ENCODE data around the gene RNASE2. TPM values are rescaled to one million over a fixed set of nuclear protein-coding genes. Genes with fewer than 3 reads are reported as not detected.
"Not testable (repeated sequence)": the region's sequence is repeated elsewhere in the genome, so short reads cannot be mapped to it uniquely, and the experiment has no call there.

RNASE2 gene
- total RNA-seq, 1 donor from 2014 or later = 3.7 TPM

DNA sequence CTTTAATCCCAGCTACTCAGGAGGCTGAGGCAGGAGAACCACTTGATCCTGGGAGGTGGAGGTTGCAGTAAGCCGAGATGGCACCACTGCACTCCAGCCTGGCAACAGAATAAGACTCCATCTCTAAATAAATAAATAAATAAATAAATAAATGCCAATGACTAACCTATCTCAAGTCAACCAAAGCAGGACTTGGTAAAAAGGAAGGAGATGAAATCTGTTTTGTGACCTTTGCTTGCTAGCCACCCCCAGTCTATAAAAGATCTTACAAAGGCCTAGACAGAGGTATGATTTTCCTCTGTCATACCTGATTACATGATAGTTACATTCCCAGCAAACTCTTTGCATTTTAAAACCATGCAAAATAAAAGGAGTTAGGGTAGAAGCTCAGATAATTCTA, 21.0 kb downstream of the RNASE2 start:
- ATAC-seq = no peak
- intact Hi-C loops (cut with DNase I) = loop anchor here (10.0 kb wide), 1 partner anchor 121 kb away; no protein-coding TSS in a partner anchor
- DNase-seq (ENCODE audit: low spot score) = no peak

DNA sequence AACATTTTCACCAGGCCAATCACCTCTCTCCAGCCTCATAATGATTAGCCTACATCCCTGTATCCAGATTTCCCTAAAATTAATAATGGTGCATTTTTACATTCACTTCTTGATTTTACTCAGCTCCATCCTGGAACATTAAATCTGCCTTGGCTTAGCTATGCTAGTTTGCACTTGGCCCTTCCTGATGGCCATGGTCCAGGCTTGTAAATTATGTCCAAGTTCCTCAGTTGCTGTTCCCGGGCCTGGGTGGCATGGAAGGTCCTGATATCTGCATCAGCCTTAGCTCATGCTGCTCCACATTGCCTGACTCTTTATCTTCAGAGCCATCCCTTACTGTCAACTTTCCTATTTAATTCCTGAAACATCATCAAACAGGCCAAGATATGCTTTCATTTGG, 23.4 kb downstream of the RNASE2 start:
- DNase-seq (ENCODE audit: low spot score) = no peak
- no peak for ATAC-seq
- intact Hi-C loops (cut with DNase I) = loop anchor here (10.0 kb wide), 1 partner anchor 124 kb away; no protein-coding TSS in a partner anchor

DNA sequence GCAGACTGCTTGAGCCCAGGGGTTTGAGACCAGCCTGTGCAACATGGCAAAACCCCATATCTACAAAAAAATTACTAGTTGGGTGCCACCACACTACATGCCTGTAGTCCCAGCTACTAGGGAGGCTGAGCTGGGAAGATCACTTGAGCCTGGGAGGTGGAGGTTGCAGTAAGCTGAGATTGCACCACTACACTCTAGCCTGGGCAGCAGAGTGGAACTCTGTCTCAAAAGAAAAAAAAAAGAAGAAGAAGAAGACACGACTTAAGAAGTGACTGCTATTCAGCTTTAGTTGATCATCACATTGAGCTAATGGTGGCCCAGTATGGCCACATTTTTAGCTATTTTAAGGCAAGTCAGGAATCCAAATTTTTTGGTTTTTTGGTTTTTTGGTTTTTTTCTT, 25.6 kb downstream of the RNASE2 start:
- DNase-seq (ENCODE audit: low spot score) (no peak), ATAC-seq (no peak)
- intact Hi-C loops (cut with DNase I) = no loop called here

DNA sequence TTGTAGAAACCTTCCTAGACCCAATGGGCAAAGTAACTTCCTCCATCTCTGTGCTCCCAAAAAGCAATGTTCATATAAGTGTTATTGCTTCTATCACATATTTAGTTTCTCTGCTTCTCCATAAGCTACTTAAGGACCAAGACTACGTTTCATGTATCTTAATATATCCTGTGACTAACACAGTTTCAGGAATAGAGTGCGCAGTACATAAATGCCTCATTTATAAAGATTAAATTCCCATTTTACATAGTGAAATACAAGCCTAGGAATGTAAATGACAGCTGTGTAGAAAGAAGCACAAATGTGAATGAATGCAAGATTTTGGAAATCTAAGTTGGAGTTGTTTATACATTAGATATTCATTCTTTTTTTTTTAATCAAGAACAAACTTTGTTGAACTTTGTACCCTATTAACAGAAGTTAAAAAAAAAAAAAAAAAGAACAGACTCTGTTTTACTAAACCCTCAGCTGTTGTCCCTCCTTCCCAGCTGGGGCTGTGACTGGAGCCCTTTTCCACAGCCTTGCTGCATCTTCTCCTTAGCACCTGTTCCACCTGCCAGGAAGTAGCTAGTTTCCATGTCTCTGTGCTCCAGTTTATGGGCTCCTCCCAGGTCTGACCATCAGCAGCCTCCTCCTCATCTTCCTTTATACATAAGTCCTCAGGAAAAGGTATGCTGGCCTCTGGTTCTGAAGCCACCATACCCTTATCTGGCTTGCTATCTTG, 27.5 kb downstream of the RNASE2 start:
- ATAC-seq (no peak), DNase-seq (ENCODE audit: low spot score) (no peak)
- intact Hi-C loops (cut with DNase I) = no loop called here

DNA sequence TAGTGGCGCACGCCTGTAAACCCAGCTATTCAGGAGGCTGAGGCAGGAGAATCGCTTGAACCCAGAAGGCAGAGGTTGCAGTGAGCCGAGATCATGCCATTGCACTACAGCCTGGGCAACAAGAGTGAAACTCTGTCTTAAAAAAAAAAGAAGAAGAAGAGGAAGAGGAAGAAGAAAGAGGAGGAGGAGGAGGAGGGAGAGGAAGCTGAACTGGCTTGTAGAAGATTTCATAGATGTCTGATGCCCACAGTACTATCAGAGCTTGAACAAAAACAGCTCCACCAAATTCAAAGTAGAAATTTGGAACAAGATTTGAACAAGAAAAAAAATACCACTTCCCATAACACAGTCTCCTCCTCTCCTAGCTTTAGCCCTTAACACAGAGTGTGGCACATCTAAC, 30.4 kb downstream of the RNASE2 start:
- intact Hi-C loops (cut with DNase I); ATAC-seq; DNase-seq (ENCODE audit: low spot score): not testable (repeated sequence)

DNA sequence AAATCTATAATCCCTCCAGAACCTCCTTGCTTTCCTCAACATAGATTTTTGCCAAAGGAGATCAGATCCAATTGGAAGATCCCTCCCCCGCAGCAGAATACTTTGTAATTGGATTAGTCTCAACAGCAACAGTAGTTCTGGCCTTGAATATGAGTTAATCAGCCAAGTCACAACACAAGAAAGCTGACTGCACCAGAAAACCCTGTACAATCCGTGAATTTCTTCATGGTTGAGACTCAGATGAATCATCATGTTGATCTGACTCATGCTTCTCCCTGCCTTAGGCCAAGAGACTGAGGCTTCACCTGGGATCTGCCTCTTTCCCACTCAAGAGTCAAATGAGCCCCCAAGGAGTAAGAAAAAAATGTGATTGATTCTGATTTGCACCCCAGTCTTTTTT, 31.5 kb downstream of the RNASE2 start:
- DNase-seq (ENCODE audit: low spot score) (no peak), ATAC-seq (peak; percentile 58)
- intact Hi-C loops (cut with DNase I) = no loop called here

DNA sequence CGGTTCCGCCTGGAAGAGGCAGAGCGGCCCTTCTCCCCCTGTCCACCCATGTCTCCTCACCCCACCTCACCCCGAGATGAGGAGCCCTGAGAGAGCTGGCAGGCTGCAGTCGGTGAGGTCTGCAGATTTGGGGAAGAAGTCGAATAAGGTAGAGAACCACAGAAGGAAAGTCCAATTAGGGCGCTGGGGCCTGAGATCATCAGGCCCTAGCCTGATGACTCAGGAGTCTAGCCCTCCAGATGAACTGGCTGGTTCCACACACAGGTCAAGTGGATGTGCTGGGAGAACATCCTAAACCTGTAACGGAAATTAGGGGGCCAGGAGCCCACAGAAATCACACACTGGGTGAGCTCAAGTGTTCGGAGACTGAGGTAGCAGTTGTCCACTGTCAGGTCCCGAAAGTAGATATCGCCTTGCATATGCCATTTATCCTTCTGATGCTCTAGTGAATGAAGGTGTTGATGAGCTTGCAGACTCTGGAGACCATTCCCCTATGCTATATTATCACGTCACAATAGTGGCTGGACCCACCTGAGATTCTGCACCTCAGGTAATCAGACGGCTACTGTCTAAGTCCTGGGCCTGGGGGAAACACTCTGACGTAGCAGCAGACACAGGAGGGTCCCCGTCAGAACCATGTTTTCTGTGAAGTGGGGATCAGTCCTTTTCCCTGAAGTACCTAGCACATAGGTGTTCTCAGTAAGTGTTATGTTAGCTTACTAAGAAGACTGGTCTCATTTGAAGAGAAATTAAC, 33.6 kb downstream of the RNASE2 start:
- DNase-seq (ENCODE audit: low spot score) (no peak), ATAC-seq (no peak)
- intact Hi-C loops (cut with DNase I) = no loop called here

DNA sequence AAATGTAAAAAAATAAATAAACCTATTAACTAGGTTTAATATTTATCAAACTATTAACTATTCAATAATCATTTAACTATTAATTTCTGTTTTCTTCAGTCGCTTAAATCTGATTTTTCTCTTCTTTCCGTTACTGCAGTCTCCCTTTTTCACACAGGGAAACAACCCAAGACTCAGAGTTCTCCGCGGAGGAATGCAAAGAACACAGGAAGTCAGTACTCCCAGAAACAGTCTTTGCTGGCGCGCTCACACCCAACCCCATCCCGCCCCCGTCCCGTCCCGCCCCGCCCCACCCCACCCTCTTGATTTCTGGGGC, 34.1 kb downstream of the RNASE2 start:
- intact Hi-C loops (cut with DNase I) = no loop called here
- ATAC-seq (no peak), DNase-seq (ENCODE audit: low spot score) (no peak)

DNA sequence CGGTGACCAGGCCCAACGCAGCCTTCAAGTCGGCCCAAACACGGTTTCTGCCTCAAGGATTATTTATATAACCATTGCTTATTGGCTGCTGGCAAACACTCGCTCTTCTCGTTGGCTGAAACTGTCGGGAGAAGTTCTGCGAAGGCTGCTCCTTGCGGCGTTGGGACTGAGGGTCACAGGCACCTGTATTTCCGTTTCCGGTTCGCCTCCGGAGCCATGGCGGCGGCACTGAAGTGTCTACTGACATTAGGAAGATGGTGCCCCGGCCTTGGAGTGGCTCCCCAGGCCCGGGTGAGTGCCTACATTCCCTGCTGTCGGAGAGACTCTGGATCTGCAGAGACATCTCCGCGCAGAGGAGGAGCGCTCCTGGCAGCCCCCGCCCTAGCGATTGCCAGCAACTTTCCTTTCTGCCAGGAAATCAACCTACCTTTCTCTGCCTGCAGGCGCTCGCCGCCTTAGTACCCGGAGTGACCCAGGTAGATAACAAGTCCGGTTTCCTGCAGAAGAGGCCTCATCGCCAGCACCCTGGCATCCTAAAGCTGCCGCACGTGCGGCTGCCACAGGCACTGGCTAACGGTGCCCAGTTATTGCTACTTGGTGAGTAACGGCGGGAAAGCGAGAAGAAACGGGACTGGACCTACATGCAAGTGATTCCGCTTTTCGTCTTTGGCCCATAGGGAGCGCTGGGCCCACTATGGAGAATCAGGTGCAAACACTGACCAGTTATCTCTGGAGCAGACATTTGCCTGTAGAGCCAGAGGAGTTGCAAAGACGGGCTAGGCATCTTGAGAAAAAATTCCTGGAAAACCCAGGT, 34.7 kb downstream of the RNASE2 start, which contains the start of gene METTL17:
Gene METTL17 (plus strand): TSS at position 194 of the 814 bp plus-strand sequence. CDS start 23 bp downstream, at position 217.
- intact Hi-C loops (cut with DNase I) = no loop called here
- peak; percentile 98 for ATAC-seq

DNA sequence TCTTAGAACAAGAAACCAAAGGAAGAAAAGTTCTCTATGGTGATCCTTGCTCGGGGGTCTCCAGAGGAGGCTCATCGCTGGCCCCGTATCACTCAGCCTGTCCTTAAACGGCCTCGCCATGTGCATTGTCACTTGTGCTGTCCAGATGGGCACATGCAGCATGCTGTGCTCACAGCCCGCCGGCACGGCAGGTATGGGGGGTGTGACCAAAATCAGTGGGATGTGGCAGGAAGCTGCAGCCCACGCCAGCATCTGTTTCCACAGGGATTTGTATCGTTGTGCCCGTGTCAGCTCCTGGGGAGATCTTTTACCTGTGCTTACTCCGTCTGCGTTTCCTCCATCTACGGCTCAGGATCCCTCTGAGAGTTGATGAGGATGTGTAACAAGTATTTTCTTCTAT, 41.2 kb downstream of the RNASE2 start:
- DNase-seq (ENCODE audit: low spot score) (no peak), ATAC-seq (no peak)
- intact Hi-C loops (cut with DNase I) = no loop called here

More for the DNA sequence above, 34.7 kb downstream of the RNASE2 start, which contains the start of gene METTL17:
- peak; percentile 94 for DNase-seq (ENCODE audit: low spot score)

DNA sequence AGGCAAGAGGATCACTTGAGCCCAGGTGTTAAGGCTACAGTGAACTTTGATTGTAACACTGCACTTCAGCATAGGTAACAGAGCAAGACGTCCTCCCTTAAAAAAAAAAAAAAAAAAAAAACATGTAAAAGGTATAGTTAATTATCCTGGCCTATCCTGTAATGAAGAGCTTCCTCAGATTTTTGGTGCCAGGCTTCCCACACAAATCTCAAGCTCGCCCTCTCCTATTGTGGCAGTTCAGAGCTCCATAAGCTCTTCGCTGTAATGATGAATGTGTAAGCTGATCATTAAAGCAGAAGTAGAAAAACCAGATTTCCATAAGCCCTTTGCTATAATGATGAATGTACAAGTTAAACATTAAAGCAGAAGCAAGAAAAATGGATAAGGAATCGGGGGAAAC, 41.8 kb downstream of the RNASE2 start:
- no peak for ATAC-seq
- intact Hi-C loops (cut with DNase I) = no loop called here
- no peak for DNase-seq (ENCODE audit: low spot score)

DNA sequence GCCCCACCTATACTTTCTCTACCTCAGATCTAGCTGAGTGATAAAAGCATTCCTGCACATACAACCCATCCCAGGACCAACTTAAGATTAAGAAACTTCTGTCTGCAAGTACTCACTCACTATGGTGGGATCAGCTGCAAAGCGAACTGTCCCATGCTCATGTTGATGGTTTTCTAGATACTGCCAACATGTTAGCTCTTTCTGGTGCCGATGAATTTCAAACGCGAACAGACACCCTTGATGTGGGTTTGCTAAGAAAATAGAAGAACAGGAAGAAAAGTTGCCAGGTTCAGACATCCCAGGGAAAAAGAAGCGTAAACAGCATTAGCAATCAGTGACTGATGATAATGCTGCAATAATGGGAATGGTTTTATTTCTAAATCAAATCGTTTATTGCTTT, 42.3 kb downstream of the RNASE2 start:
- DNase-seq (ENCODE audit: low spot score) (no peak), ATAC-seq (no peak)
- intact Hi-C loops (cut with DNase I) = no loop called here

DNA sequence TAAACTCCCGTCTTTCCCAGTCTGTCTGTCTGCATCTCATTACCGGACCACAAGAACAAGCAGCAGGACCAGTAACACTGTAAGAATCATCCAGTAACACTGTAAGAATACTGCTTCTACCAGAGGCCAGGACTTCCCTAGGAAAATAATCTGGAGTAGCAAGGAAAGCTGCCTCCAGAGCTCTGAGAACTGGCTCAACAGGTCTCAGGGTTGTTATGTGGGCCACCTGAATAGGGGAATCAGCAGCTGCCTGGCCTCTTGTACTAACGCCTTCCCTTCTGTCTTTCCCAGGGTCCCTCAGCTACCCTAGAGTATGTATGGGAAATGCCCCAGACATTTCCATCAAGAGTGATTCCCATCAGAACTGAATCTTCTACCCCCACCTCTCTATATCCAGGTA, 42.9 kb downstream of the RNASE2 start:
- intact Hi-C loops (cut with DNase I) = no loop called here
- DNase-seq (ENCODE audit: low spot score) (no peak), ATAC-seq (no peak)

DNA sequence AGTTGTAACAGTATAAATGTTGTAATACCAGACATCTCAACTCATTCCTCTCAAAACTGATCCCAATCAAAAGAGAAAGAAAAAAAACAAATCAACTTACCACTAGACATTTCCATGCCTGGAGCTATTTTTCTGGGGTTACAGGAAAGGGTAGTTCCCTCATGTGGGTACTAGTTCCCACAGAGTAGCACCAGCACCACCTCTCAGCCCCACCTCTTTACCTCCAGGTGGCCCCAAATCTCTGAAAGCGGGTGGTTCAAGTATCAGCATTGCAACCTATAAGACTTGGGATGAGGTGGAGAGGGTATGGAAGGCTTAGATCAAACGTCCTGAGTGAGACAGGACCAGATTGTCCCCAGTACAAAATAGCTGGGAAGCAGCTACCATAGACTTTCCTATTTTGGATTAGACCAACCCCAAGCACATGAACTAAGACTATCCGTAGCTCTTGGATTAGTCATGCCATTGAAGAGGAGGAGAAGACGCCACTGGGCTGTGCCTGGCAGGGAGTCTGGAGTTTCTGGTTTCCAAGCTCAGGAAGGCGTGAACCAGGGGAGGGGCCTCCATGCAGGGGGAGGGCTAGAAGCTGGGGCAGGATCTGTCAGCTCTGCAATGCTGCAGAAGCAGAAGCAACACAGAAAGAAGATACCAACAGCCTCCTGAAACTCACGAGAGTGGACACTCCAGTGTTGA, 43.5 kb downstream of the RNASE2 start, which contains the start of gene SLC39A2:
Gene SLC39A2 (plus strand): TSS at position 620 of the 693 bp plus-strand sequence. CDS start 154 bp downstream, outside the sequence.
- DNase-seq (ENCODE audit: low spot score) (peak; percentile 72), ATAC-seq (peak; percentile 90)
- intact Hi-C loops (cut with DNase I) = no loop called here

DNA sequence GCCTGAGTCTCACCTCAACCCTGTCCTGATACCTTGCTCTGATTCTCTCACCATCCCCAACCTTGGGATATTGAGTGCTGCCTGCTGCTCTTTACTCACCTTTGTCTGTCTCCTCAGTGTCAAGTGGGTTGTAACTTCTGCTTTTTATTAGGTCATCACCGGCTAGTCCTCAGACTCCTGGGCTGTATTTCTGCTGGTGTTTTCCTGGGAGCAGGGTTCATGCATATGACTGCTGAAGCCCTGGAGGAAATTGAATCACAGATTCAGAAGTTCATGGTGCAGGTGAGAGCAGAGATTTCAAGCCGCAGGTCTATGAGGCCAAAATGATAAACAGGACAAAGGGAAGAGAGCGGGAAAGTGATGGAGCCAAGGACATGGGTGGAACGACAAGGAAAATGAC, 44.3 kb downstream of the RNASE2 start:
- ATAC-seq (no peak), DNase-seq (ENCODE audit: low spot score) (no peak)
- intact Hi-C loops (cut with DNase I) = no loop called here

DNA sequence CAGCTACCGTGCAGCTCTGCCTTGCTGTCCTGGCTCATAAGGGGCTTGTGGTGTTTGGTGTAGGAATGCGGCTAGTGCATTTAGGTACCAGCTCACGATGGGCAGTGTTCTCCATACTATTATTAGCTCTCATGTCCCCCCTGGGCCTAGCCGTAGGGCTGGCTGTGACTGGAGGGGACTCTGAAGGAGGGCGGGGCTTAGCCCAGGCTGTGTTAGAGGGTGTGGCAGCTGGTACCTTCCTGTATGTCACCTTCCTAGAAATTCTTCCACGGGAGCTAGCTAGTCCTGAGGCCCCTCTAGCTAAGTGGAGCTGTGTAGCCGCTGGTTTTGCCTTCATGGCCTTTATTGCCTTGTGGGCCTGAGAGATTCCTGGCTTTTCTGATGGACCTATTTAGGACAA, 45.9 kb downstream of the RNASE2 start:
- DNase-seq (ENCODE audit: low spot score) (no peak), ATAC-seq (no peak)
- intact Hi-C loops (cut with DNase I) = no loop called here

DNA sequence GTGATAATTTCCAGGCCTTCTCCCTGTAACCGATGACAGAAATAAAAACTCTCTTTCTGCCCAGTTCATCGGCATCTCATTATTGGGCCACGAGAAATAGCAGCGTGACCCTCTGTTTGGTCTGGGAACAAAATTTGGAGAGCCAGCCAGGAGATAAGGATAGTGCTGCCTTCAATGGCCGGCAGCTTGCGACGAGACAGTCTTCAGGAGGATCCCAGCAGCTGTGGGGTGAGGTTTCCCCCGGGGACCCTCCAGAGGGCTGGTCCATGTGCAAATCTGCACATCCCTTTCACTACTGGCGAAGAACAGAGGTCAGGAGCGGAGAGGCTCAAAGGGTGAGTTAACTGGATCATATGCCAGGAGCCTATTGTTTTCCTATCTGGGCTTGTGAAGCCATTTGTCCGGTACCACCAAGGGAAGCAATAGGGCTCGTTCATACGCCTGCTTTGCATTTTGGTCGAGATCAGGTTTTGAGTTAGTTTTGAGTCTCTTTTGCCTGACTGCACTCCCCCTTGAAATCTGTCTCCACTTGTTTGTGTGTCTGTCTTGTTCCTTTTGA, 48.6 kb downstream of the RNASE2 start:
- ATAC-seq (peak; percentile 58), DNase-seq (ENCODE audit: low spot score) (no peak)
- intact Hi-C loops (cut with DNase I) = no loop called here

Data from sciatic nerve (tissue), 2 donors.